GM12892 (cell line): ENCODE measurements around the gene FER.

Experiments used
- POLR2A ChIP-seq: IDR thresholded peaks from 2 replicates; pipeline ENCODE4 v1.6.1; 2011; ENCODE audit warnings: low read depth, low read length, control low read depth
- POLR2AphosphoS5 ChIP-seq: IDR thresholded peaks from 2 replicates; pipeline ENCODE4 v1.6.1; 2011; ENCODE audit warnings: low read depth, low read length, control low read depth

- TF ChIP-seq POLR2AphosphoS5 (no peak), POLR2A (no peak)
Observed at GRCh38 chr5:109016300-109016699, 268.6 kb downstream of the FER start.
